ENCODE measurements around the gene PPT2.

DNA sequence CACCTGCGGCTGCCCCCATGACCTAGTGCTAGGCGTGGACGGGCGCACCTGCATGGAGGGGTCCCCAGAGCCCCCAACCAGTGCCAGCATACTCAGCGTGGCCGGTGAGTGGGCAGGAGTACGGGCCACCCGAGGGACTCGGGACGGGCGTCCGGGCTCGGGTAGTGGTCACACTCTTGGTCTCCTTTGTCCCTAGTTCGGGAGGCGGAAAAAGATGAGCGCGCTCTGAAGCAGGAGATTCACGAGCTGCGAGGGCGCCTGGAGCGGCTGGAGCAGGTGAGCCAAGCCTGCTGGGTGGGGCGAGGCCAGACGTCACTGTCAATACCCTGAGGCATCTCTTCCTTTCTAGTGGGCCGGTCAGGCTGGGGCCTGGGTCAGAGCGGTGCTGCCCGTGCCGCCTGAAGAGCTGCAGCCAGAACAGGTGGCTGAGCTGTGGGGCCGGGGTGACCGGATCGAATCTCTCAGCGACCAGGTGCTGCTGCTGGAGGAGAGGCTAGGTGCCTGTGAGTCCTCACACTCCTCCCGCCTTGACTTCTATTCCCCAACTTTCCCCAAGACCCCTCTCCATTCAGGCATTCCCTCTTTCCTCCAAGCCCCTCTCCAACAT, 13.3 kb downstream of the PPT2 start:
- TF ChIP-seq, protein P1, sequence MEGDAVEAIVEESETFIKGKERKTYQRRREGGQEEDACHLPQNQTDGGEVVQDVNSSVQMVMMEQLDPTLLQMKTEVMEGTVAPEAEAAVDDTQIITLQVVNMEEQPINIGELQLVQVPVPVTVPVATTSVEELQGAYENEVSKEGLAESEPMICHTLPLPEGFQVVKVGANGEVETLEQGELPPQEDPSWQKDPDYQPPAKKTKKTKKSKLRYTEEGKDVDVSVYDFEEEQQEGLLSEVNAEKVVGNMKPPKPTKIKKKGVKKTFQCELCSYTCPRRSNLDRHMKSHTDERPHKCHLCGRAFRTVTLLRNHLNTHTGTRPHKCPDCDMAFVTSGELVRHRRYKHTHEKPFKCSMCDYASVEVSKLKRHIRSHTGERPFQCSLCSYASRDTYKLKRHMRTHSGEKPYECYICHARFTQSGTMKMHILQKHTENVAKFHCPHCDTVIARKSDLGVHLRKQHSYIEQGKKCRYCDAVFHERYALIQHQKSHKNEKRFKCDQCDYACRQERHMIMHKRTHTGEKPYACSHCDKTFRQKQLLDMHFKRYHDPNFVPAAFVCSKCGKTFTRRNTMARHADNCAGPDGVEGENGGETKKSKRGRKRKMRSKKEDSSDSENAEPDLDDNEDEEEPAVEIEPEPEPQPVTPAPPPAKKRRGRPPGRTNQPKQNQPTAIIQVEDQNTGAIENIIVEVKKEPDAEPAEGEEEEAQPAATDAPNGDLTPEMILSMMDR (IDR thresholded peaks at IDR 0.05), result no peak
- TF ChIP-seq POLR2A (IDR thresholded peaks at IDR 0.05), result no peak
